ENCODE measurements around the gene IL1RN. TPM values are rescaled to one million over a fixed set of nuclear protein-coding genes. Genes with fewer than 3 reads are reported as not detected.

IL1RN gene
- polyA plus RNA-seq, 4 donors, result 0.83 to 5.1 (median 3.1) TPM

GRCh38 chr2:113149553-113150257, 22.3 kb downstream of the IL1RN start:
- no peak for DNase-seq (ENCODE audit: low read depth in 4 of 4, low spot score in 2 of 4)

- DNase-seq (ENCODE audit: low read depth in 4 of 4, low spot score in 2 of 4), result no peak
Measured at GRCh38 chr2:113150258-113150601, 22.8 kb downstream of the IL1RN start.

- no peak for DNase-seq (ENCODE audit: low read depth in 4 of 4, low spot score in 2 of 4)
Measured at GRCh38 chr2:113155331-113155730, 27.9 kb downstream of the IL1RN start.

GRCh38 chr2:113156278-113157117, 29.1 kb downstream of the IL1RN start:
- no peak for DNase-seq (ENCODE audit: low read depth in 4 of 4, low spot score in 2 of 4)

- peak in 1 of 4 donors; percentile 21 for DNase-seq (ENCODE audit: low read depth in 4 of 4, low spot score in 2 of 4)
Measured at GRCh38 chr2:113157118-113157896, 29.9 kb downstream of the IL1RN start.

GRCh38 chr2:113157897-113158753, 30.7 kb downstream of the IL1RN start:
- DNase-seq (ENCODE audit: low read depth in 4 of 4, low spot score in 2 of 4), result no peak

GRCh38 chr2:113158884-113159553, 31.6 kb downstream of the IL1RN start:
- no peak for DNase-seq (ENCODE audit: low read depth in 4 of 4, low spot score in 2 of 4)

GRCh38 chr2:113160248-113160647, 32.9 kb downstream of the IL1RN start:
- no peak for DNase-seq (ENCODE audit: low read depth in 4 of 4, low spot score in 2 of 4)

- no peak for DNase-seq (ENCODE audit: low read depth in 4 of 4, low spot score in 2 of 4)
Measured at GRCh38 chr2:113160962-113161361, 33.6 kb downstream of the IL1RN start.

GRCh38 chr2:113162173-113162572, 34.8 kb downstream of the IL1RN start:
- no peak for DNase-seq (ENCODE audit: low read depth in 4 of 4, low spot score in 2 of 4)

GRCh38 chr2:113162869-113163268, 35.5 kb downstream of the IL1RN start:
- DNase-seq (ENCODE audit: low read depth in 4 of 4, low spot score in 2 of 4), result no peak

GRCh38 chr2:113164215-113164929, 37.0 kb downstream of the IL1RN start:
- no peak for DNase-seq (ENCODE audit: low read depth in 4 of 4, low spot score in 2 of 4)

GRCh38 chr2:113164930-113165585, 37.7 kb downstream of the IL1RN start:
- no peak for DNase-seq (ENCODE audit: low read depth in 4 of 4, low spot score in 2 of 4)

GRCh38 chr2:113166187-113166645, 38.8 kb downstream of the IL1RN start:
- no peak for DNase-seq (ENCODE audit: low read depth in 4 of 4, low spot score in 2 of 4)

GRCh38 chr2:113167115-113167932, 39.9 kb downstream of the IL1RN start:
- no peak for DNase-seq (ENCODE audit: low read depth in 4 of 4, low spot score in 2 of 4)

- no peak for DNase-seq (ENCODE audit: low read depth in 4 of 4, low spot score in 2 of 4)
Measured at GRCh38 chr2:113167962-113168340, 40.6 kb downstream of the IL1RN start.

- no peak for DNase-seq (ENCODE audit: low read depth in 4 of 4, low spot score in 2 of 4)
Measured at GRCh38 chr2:113169002-113169530, 41.7 kb downstream of the IL1RN start.

All from left renal cortex interstitium (tissue), 4 donors.